Measurements from ENCODE around the gene TBC1D4. TPM values are rescaled to one million over a fixed set of nuclear protein-coding genes. Genes with fewer than 3 reads are reported as not detected.

Gene TBC1D4
- polyA plus RNA-seq, 1 of the 3 experiments (the other 2 are of a cell fraction): 8.8 TPM

DNA sequence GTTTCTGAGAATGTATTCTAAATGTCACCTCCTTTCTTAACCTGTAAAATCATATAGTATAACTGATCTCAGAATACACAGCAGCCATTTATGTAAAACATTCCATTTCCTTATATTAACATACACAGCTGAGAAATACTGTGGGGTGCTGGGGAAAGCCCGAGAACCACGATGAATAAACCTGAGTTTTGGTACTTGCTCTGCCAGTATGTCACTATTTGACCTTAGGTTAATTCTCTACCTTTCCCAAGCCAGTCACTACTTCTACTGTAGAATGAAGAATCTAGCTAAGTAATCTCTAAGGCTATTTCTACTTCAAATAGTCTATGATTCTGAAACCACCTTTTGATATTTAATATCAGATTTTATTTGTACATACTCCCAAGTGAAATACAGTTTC is 173.7 kb downstream of the TBC1D4 start:
- no peak for DNase-seq
- H3K4me1 ChIP-seq (ENCODE audit: control insufficient read depth in 1 of 2, insufficient read depth in 2 of 2, low read depth in 1 of 2, low read length in 1 of 2): no peaks in the 10 kb centered on the region; a peak in 1 of 4 replicates
- H3K4me3 ChIP-seq (ENCODE audit: low read depth in 2 of 2, low read length in 1 of 2): no peak overlapping the region
- ChIA-PET POLR2A (no interaction called here), CTCF (no interaction called here)
- H3K36me3 ChIP-seq (replicated peaks in 1 of 2; ENCODE audit: control insufficient read depth in 1 of 2, insufficient read depth in 2 of 2, low read length in 1 of 2): peaks cover 3 to 18% of the 10 kb centered on the region in 2 experiments
- TF ChIP-seq RCOR1 (IDR thresholded peaks at IDR 0.05; ENCODE audit: low read length) (no peak), NRF1 (IDR thresholded peaks at IDR 0.05; ENCODE audit: low read depth, low read length) (no peak), CHD2 (IDR thresholded peaks at IDR 0.05; ENCODE audit: low read length, partially characterized antibody) (no peak), MXI1 (IDR thresholded peaks at IDR 0.05; ENCODE audit: low read depth, low read length) (no peak), EP300 (IDR thresholded peaks at IDR 0.05; ENCODE audit: borderline replicate concordance in 1 of 2, low read depth in 1 of 2, low read length in 1 of 2) (no peak), FOXJ3 (CRISPR knock-in tag; IDR thresholded peaks at IDR 0.05) (no peak), JUND (IDR thresholded peaks at IDR 0.05) (no peak), RAD21 (IDR thresholded peaks at IDR 0.05; ENCODE audit: low read length) (no peak), RXRA (IDR thresholded peaks at IDR 0.05; ENCODE audit: borderline replicate concordance, low read depth) (no peak)
- TF ChIP-seq, protein P1, sequence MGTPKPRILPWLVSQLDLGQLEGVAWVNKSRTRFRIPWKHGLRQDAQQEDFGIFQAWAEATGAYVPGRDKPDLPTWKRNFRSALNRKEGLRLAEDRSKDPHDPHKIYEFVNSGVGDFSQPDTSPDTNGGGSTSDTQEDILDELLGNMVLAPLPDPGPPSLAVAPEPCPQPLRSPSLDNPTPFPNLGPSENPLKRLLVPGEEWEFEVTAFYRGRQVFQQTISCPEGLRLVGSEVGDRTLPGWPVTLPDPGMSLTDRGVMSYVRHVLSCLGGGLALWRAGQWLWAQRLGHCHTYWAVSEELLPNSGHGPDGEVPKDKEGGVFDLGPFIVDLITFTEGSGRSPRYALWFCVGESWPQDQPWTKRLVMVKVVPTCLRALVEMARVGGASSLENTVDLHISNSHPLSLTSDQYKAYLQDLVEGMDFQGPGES (IDR thresholded peaks at IDR 0.05; ENCODE audit: low read depth, low read length): no peak
- TF ChIP-seq, protein P2, sequence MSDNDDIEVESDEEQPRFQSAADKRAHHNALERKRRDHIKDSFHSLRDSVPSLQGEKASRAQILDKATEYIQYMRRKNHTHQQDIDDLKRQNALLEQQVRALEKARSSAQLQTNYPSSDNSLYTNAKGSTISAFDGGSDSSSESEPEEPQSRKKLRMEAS (IDR thresholded peaks at IDR 0.05; ENCODE audit: low read depth): no peak
- H4K20me1 ChIP-seq (ENCODE audit: insufficient read depth): no peaks in the 10 kb centered on the region
- WGBS (ENCODE audit: low lambda C conversion rate): 92% methylated on average over 2 of the region's 2 CpGs
- no peaks in the 10 kb centered on the region for H3K79me2 ChIP-seq (ENCODE audit: insufficient read depth)
- no peak overlapping the region for H3K9ac ChIP-seq
- H3K9me3 ChIP-seq: no peaks in the 10 kb centered on the region
- no peaks in the 10 kb centered on the region for H3K9me2 ChIP-seq
- peaks cover 4% of the 10 kb centered on the region for H3F3A ChIP-seq (replicated peaks; ENCODE audit: insufficient read depth)
- no peak overlapping the region for H3K27ac ChIP-seq (ENCODE audit: low read depth in 2 of 2, low read length in 1 of 2)
- no peaks in the 10 kb centered on the region for H3K27me3 ChIP-seq (ENCODE audit: insufficient read depth)
- no peak overlapping the region for H2AFZ ChIP-seq (ENCODE audit: low read depth)
- H3K4me2 ChIP-seq: no peak overlapping the region

DNA sequence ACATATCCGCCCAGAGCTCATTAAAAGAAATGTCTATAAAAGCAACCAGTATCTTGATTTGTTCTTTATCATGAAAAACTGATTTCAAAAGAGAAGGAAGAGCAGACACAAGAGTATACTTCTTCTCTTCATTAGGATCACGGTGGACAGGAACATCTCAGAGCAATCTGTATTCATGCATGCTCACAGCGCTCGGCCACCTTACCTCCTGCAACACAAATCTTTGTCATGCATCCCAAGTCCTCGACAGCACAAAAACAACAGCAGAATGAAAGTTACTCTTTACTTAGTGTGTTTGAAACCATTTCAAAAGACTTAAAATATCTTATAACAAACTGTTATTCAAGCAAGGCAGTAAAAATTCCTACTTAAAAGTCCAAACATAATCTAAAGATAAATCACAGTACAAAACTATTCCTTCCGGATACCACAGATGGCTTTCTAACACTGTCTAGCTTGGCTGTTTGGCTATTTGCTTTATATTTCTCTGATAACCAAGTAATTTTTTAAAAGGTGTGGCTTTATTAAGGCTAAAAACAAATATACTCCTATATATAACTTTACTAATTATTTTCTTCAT is 174.5 kb downstream of the TBC1D4 start:
- no peak overlapping the region for H3K27ac ChIP-seq (ENCODE audit: low read depth in 2 of 2, low read length in 1 of 2)
- no peaks in the 10 kb centered on the region for H4K20me1 ChIP-seq (ENCODE audit: insufficient read depth)
- no peak overlapping the region for H2AFZ ChIP-seq (ENCODE audit: low read depth)
- H3K9ac ChIP-seq: no peak overlapping the region
- DNase-seq: no peak
- H3K9me3 ChIP-seq: no peaks in the 10 kb centered on the region
- ChIA-PET POLR2A (no interaction called here), CTCF (no interaction called here)
- no peak overlapping the region for H3K4me3 ChIP-seq (ENCODE audit: low read depth in 2 of 2, low read length in 1 of 2)
- H3K4me1 ChIP-seq (ENCODE audit: control insufficient read depth in 1 of 2, insufficient read depth in 2 of 2, low read depth in 1 of 2, low read length in 1 of 2): no peaks in the 10 kb centered on the region; a peak in 1 of 4 replicates
- H3F3A ChIP-seq (replicated peaks; ENCODE audit: insufficient read depth): peaks cover 4% of the 10 kb centered on the region
- H3K79me2 ChIP-seq (ENCODE audit: insufficient read depth): no peaks in the 10 kb centered on the region
- H3K9me2 ChIP-seq: no peaks in the 10 kb centered on the region
- H3K36me3 ChIP-seq (replicated peaks in 1 of 2; ENCODE audit: control insufficient read depth in 1 of 2, insufficient read depth in 2 of 2, low read length in 1 of 2): peaks cover 3 to 14% of the 10 kb centered on the region in 2 experiments
- 90% methylated on average over 6 of the region's 6 CpGs for WGBS (ENCODE audit: low lambda C conversion rate)
- no peak overlapping the region for H3K4me2 ChIP-seq
- no peaks in the 10 kb centered on the region for H3K27me3 ChIP-seq (ENCODE audit: insufficient read depth)
- TF ChIP-seq TAF1 (IDR thresholded peaks at IDR 0.05; ENCODE audit: borderline replicate concordance, low read depth, low read length): no peak
- TF ChIP-seq, protein P3, sequence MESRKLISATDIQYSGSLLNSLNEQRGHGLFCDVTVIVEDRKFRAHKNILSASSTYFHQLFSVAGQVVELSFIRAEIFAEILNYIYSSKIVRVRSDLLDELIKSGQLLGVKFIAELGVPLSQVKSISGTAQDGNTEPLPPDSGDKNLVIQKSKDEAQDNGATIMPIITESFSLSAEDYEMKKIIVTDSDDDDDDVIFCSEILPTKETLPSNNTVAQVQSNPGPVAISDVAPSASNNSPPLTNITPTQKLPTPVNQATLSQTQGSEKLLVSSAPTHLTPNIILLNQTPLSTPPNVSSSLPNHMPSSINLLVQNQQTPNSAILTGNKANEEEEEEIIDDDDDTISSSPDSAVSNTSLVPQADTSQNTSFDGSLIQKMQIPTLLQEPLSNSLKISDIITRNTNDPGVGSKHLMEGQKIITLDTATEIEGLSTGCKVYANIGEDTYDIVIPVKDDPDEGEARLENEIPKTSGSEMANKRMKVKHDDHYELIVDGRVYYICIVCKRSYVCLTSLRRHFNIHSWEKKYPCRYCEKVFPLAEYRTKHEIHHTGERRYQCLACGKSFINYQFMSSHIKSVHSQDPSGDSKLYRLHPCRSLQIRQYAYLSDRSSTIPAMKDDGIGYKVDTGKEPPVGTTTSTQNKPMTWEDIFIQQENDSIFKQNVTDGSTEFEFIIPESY (IDR thresholded peaks at IDR 0.05; ENCODE audit: borderline replicate concordance, low read depth): no peak
- TF ChIP-seq TEAD4 (IDR thresholded peaks at IDR 0.05; ENCODE audit: borderline replicate concordance, insufficient read depth): no peak
- no peak for TF ChIP-seq MEF2A (IDR thresholded peaks at IDR 0.05; ENCODE audit: borderline replicate concordance, low read depth)
- TF ChIP-seq RFX5 (IDR thresholded peaks at IDR 0.05; ENCODE audit: low read length): no peak
- TF ChIP-seq RAD21 (IDR thresholded peaks at IDR 0.05; ENCODE audit: low read length): no peak
- TF ChIP-seq, protein P4, sequence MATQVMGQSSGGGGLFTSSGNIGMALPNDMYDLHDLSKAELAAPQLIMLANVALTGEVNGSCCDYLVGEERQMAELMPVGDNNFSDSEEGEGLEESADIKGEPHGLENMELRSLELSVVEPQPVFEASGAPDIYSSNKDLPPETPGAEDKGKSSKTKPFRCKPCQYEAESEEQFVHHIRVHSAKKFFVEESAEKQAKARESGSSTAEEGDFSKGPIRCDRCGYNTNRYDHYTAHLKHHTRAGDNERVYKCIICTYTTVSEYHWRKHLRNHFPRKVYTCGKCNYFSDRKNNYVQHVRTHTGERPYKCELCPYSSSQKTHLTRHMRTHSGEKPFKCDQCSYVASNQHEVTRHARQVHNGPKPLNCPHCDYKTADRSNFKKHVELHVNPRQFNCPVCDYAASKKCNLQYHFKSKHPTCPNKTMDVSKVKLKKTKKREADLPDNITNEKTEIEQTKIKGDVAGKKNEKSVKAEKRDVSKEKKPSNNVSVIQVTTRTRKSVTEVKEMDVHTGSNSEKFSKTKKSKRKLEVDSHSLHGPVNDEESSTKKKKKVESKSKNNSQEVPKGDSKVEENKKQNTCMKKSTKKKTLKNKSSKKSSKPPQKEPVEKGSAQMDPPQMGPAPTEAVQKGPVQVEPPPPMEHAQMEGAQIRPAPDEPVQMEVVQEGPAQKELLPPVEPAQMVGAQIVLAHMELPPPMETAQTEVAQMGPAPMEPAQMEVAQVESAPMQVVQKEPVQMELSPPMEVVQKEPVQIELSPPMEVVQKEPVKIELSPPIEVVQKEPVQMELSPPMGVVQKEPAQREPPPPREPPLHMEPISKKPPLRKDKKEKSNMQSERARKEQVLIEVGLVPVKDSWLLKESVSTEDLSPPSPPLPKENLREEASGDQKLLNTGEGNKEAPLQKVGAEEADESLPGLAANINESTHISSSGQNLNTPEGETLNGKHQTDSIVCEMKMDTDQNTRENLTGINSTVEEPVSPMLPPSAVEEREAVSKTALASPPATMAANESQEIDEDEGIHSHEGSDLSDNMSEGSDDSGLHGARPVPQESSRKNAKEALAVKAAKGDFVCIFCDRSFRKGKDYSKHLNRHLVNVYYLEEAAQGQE (IDR thresholded peaks at IDR 0.05; ENCODE audit: low read depth, low read length): no peak
- TF ChIP-seq FOXJ3 (CRISPR knock-in tag; IDR thresholded peaks at IDR 0.05): no peak
- no peak for TF ChIP-seq YY1 (IDR thresholded peaks at IDR 0.05; ENCODE audit: low read depth)
- TF ChIP-seq EZH2phosphoT487 (IDR thresholded peaks at IDR 0.05; ENCODE audit: borderline replicate concordance, low read depth): no peak
- no peak for TF ChIP-seq JUND (IDR thresholded peaks at IDR 0.05)
- no peak for TF ChIP-seq SIN3A (IDR thresholded peaks at IDR 0.05; ENCODE audit: borderline replicate concordance, low read depth, low read length)
- no peak for TF ChIP-seq SMC3 (IDR thresholded peaks at IDR 0.05; ENCODE audit: low read depth, low read length)

Measured in SK-N-SH (cell line).